DMS114 treated with DMSO at 0.1 percent for 48 hours (cell line): ENCODE measurements around the gene GCK.
"Not testable (repeated sequence)": the region's sequence is repeated elsewhere in the genome, so short reads cannot be mapped to it uniquely, and the experiment has no call there.

Source experiments
- DNase-seq: peaks from one replicate; lab custom pipeline; 2025; ENCODE audit not compliant: unreplicated experiment; lab: John Stamatoyannopoulos, UW

The GCK gene

DNA sequence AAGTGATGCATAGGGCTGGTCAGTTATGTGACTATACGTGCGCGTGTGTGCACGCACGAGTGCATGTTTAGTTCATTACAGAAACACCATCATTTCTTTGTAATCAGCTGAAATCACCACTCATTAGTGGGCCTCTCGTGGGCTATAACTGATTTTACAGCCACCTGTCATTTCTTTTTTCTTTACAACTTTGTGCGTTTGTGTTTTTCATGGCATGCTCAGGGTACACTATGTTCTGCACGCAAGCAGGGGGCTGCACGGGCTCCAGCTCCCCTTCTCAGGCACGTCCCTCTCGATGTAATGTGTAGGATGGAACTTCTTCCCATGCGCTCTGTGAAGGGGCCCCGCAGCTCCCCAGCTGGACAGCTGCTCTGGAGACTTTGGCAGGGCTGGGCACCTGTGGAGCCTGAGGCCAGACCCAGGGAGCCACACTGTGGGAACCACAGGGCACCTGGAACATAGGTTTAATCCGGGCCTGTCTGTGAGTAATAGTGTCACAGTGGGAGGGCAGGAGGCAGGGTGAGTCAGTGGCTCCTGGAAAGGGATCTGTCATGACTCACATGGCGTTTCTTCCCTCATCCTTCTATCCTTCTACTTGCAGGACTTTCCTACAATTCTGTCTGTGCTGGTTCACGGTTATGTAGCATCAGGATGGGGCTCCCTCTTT lies 4.9 kb downstream of the GCK start:
- DNase-seq, result no peak

DNA sequence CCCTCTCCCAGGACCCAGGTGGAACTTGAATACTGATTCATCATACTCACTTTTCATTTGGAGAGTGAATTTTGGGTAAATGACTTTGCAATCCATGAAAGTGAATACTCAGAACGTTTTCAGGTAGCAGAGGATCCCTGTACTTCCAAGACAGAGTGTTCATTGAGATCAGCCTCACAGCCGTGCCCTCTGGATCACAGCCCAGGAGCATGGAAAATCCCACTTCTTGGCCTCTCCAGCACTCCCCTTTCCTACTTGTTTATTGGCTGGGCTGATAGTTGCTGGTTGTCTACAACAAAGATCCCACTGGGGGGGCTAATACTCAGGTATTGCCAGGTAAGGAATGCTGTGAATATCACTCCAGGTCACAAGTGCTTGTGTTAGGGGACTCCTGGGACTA lies 5.9 kb downstream of the GCK start:
- DNase-seq, result no peak

GRCh38 chr7:44182827-44183226 lies 6.4 kb downstream of the GCK start:
- no peak for DNase-seq

GRCh38 chr7:44180631-44181030 lies 8.6 kb downstream of the GCK start:
- DNase-seq, result no peak

GRCh38 chr7:44177570-44178131 lies 11.6 kb downstream of the GCK start:
- no peak for DNase-seq

DNA sequence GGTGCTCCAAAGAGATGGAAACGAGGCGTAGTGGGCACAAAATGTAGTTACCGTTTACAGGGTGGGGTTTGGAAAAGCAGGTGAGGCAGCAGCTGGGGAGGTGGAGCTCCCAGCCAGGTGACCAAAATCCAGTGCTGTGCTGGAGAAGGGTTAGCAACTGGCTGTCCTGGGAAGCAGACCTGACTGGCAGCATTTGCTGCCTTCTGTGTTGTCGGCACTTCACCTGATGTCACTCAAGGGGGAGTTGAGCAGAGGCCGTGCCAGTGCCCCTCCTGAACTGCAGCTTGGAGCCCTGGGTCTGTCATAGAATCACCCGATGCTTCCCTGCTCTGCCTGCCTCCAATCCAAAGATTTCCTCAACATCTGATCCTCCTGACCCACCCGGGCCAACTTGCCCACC lies 12.8 kb downstream of the GCK start:
- DNase-seq, result no peak

DNA sequence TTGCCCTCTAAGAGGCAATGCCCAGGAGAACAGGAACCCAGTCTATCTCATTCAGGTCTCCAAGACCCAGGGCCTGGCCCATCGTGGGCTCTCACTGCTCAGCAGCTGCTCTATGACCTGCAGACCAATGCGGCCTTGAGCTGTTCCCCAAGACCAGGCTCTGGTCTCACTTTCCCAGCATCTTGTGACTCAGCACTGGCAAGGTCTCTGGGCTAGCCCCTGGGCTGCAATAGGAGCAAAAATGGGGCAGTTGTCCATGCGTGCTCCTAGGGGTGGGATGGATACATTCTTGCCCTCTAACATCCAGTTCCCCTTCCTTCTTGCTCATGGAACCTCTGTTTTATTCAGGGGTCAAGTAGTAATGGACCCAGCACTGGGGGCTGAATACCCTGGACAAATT lies 13.5 kb downstream of the GCK start:
- DNase-seq, result no peak

DNA sequence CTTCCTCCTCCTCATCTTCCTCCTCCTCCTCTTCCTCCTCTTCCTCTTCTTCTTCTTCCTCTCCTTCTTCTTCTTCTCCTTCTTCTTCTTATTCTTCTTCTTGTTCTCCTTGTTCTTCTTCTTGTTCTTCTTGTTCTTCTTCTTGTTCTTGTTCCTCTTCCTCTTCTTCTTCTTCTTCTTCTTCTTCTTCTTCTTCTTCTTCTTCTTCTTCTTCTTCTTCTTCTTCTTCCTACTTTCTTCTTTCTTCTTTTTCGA lies 14.6 kb downstream of the GCK start:
- DNase-seq, result not testable (repeated sequence)

DNA sequence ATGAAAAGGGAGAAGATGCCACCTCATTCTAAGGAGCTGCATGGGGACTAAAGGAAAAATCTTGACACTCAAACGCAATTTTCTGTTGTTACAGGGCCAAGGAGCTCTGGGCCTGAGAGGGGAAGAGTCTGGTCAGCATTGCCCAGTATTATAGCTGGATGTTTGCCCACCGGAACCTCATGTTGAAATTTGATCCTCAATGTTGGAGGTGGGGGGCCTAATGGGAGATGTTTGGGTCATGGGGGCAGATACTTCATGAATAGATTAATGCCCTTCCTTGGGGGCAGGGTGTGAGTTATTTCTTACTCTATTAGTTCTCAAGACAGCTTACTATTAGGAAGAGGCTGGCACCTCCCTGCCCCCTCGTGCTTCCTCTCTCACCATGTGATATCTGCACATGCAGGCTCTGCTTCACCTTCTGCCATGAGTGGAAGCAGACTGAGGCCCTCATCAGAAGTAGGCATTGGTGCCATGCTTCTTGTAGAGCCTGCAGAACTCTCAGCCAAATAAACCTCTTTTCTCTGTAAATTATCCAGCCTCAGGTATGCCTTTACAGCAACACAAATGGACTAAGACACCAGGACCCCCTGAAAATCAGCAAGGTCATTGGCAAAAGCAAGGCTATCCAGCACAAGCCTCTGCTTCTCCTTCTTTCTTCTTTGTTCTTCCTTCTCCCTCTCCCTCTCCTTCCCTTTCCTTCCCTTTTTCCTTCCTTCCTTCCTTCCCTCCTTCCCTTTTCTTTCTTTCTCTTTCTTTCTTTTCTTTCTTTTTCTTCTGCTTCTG lies 15.1 kb downstream of the GCK start:
- DNase-seq, result no peak

- no peak for DNase-seq
These were observed 16.3 kb downstream of the GCK start for GRCh38 chr7:44172803-44173424.

GRCh38 chr7:44172352-44172751 lies 16.9 kb downstream of the GCK start:
- DNase-seq, result no peak

DNA sequence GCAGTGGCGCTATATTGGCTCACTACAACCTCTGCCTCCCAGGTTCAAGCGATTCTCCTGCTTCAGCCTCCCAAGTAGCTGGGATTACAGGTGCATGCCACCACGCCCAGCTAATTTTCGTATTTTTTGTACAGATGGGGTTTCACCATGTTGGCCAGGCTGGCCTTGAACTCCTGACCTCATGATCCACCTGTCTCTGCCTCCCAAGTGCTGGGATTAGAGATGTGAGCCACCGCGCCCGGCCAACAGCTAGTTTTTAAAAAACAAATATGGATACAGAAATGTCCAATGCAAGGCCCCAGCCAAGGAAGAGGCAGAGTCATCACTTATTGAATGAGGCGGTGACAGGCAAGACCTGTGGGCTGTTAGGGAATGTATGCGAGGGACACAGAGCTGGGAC lies 17.3 kb downstream of the GCK start:
- DNase-seq, result not testable (repeated sequence)

DNA sequence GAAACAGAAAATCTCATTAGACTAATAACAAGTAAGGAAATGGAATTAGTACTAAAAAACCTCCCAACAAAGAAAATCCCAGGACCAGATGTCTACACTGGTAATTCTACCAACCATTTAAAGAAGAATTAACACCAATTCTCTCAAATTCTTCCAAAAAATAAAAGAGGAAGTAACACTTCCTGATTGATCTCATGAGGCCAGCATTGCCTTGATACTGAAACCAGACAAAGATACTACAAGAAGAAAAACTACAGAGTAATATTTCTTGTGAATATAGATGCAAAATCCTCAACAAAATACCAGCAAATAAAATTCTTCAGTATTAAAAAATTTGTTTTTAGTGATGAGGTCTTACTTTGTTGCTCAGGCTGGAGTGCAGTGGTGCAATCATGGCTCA lies 21.3 kb downstream of the GCK start:
- DNase-seq, result no peak

GRCh38 chr7:44163591-44163990 lies 25.6 kb downstream of the GCK start:
- DNase-seq, result no peak

DNA sequence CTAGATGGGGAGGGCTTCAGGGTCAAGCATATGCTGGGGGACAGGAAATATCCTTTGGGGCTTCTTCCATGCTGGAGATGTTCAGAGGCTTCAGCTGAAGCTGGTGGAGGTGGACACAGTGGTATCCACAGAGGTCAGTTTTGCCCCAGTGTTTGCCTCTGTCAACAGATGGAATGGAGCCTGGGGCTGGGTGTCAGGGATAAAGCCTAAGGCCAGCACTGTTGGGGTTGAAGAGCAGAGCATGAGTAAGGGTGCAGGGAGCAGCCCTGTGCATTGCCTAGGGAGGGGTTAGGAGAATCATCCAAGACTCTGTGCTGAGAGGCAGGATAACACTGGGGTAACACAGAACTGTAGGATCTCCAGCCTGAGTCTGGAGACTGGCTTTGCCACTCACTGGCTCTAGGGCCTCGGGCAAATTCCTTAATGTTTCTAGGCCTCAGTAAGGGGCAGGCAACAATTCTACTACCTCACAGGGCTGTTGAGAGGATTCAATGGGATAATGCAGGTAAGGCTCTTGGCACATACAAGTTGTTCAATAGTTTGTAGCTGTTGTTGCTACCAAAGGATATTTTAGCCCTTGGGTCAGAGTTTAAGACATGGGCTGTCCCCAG lies 26.3 kb downstream of the GCK start:
- DNase-seq, result no peak

DNA sequence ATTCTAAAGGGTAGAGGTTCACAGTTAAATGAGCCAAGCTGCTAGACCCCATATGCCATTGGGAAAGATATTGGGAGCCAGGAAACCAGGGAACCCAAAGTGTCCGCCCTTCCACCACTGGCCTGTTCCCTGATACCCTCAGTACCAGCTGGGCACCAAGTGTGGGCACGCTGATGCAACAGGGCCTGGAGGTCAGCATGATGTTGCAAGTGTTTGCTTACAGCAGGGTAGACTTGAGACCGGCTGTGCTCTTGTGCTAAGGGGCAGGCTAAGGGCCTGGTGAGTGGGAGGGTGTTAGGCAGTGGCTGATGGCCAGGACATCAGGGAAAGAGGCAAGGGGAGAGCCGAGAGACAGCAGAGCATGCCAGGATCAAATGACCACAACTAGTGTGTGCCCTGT lies 27.1 kb downstream of the GCK start:
- DNase-seq, result no peak

DNA sequence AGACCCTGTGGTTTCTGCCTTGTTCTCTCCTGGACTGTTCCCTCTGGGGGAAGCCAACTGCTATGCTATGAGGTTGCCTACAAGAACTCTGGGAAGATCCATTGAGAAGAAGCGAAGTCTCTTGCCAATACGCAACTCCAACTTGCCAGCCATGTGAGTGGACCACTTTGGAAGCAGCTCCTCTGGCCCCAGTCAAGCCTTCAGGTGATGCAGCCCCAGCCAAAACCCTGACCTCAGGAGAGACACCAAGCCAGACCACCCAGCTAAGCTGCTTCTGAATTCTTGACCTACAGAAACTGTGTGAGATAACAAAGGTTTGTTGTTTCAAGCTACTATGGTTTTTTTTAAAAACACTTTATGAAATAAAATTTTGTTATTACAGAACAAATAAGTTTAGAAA lies 27.9 kb downstream of the GCK start:
- no peak for DNase-seq

DNA sequence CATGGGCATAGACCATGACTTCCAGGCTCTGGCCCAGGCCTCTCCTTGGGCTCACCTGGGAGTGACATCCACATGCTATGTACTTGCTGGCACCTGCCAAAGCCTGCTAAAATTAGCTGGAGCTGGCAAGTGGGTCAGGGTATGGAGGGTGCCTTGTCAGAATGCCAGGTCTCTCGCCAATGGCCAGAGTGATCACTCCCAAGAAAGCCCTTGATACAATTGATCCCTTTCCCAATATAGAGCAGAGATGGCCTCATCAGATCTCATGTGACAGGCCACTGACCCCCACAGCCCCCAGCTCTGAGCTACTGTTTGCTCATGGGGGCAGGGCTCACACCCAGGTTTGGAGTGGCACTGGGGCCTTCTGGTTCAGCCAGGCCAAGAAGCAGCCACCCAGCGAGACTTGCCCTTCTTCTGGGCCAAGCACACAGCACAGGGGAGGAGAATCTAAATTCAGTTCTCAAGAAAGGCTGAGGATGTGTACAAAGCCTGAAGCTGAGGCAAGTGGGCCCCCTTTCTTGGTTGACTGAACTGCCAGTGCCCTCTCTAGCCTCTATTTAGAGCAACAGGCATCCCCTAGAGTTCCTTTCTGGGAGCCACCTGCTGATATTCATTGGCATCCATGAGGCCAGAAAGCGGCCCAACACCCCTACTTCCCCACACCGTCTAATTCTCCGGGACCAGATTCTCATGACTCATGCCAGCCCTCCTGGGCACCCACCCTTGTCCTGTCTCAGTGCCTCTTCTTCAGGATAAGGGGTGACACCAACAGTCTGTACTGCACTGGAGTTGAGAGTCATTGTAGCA lies 29.2 kb downstream of the GCK start:
- no peak for DNase-seq

DNA sequence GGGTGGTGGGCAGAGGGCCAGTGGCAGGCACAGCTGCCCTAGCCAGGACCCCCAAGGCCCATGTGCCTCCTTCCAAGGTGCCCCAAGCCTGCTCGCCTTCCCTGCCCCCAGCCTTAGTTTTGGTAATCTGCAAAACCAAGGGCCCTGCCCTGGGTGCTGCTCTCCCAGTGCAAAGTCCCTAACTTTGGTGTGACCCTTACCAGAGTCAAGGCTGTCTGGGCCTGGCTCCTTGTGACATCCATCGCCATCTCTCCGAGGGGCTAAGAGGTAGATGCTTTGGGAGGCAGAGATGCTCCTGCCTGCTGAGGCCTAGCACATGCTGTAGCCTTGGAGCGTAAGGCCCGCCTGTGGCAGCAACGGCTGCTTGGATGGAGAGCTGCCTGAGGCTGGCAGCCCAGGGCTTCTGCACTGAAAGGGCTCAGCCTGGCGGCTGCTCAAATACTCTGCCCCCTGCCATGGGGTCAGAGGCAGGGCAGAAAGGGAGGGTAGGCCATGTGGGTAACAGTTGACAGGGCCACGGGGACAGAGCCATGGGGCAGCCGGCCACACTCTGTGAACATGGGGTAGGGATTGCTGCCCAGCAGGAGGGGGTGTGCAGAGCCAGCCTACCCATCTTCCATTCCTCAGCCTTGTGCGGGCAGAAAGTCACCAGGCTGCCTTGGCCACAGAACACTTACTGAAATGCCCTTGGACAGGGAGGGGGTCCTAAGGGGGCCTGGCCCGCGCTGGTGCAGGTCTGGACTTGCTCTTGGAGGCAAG lies 30.2 kb downstream of the GCK start:
- DNase-seq, result no peak

DNA sequence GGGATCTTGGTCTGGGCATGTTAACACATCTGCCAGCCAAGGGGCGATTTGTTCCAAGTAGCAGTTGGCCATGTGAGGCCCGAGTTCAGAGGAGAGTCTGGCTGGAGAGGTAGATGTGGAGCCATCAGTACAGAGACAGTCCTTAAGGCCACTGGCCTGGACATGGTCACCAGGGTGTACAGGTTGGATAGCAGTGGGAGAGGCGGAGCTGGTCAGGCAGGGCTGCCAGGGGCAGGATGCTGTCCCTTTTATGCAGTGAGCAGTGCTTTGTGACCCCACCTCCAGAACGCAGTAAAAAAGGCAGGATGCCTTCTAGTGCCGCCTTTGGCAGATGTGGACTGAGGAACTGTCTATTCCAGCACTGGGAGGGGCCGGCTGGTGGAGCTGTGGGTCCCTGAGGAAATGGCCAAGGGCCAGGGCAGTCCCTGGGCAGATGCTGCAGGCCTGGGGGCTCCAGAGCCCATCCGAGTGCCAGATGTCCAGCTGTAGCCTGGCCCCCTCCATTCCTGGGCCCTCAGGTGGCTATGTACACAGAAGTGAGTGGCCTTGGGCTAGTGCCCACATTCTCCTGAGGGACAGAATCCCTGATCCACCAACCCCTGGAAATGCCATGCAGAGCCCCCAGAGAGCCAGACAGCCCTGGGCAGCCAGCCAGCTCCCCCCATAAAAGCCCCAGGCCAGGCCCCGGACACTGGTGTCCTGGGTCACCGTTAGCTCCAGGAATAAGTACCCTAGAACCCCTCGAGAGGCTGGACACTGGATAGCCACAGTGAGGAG lies 31.0 kb downstream of the GCK start:
- DNase-seq, result no peak
